ENCODE results near the gene KLHL22. TPM values are rescaled to one million over a fixed set of nuclear protein-coding genes. Genes with fewer than 3 reads are reported as not detected.
A peak's percentile ranks its signal among the peaks of the same experiment; 100 is the strongest.

KLHL22 gene
- total RNA-seq, 2 donors from 2014 or later: 10.4 to 13.2 TPM

DNA sequence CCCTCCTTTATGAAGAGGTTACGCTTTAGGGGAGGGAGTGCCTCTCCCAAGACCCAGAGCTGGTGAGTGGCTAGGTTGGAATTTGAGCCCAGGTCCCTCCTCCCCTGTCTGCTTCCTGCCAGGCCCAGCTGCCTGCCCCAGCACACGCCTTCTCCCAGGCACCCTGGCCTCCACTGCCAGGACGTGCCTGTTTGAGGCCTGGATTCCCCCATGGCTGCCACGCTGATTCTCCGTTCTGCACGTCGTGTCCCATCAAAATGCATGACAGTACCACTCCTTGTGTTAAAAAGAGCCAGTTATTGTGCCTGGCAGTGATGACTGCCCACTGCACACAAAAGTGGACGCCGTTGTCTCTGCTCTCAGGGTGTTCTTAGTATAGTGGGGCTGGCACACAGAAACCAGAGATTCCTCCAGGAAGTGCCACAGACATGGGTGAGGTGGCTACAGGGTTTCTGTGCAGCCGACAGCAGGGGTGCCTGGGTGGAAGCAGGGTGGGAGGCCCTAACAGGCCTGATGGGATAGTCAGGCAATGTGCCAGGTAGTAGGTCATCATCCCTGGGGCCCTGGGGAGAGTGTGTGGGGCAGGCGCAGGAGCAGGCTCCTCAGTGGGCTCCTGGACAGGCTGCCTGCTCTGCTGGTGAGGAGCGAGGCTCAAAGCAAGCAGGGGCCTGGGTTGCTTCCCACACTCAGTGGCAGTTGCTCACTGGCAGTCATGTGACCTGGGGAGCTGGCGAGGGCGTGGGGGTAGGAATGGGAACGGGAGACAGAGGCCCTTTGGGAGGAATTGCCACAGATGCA is 36.0 kb upstream of the KLHL22 start:
- Histone ChIP-seq H3K27me3 (no peaks in the 10 kb centered on the region), H3K27ac (peak overlapping the region; percentile 63), H3K4me1 (peaks cover 24% of the 10 kb centered on the region), H3K36me3 (no peaks in the 10 kb centered on the region), H3K9ac (ENCODE audit: low read depth in 2 of 2, low read length in 2 of 2) (peak overlapping the region; percentile 26 to 56), H3K4me3 (no peak overlapping the region), H3K9me3 (no peaks in the 10 kb centered on the region)
- TF ChIP-seq CTCF (IDR thresholded peaks at IDR 0.05): no peak
- peak; percentile 66 for DNase-seq
- intact Hi-C loops (cut with DNase I): no loop called here

DNA sequence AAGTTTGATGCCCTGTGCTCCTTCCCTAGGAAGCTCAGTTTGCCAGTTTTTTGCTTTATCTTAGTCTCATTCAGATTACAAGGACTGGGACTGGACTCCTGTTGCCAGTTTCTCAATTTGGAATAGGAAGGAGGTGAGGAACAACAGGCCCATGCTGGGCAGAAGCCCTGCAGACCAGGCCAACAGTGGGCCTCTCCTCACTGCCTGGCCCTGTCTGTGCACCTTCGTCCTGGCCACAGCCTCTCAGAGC is 35.5 kb upstream of the KLHL22 start:
- no peak for DNase-seq
- Histone ChIP-seq H3K4me1 (peaks cover 24% of the 10 kb centered on the region), H3K36me3 (no peaks in the 10 kb centered on the region), H3K4me3 (no peak overlapping the region), H3K27me3 (no peaks in the 10 kb centered on the region), H3K9me3 (no peaks in the 10 kb centered on the region), H3K9ac (ENCODE audit: low read depth in 2 of 2, low read length in 2 of 2) (peak overlapping the region in 1 of 2 donors; percentile 29), H3K27ac (peak overlapping the region; percentile 63)
- intact Hi-C loops (cut with DNase I): no loop called here
- no peak for TF ChIP-seq CTCF (IDR thresholded peaks at IDR 0.05)

DNA sequence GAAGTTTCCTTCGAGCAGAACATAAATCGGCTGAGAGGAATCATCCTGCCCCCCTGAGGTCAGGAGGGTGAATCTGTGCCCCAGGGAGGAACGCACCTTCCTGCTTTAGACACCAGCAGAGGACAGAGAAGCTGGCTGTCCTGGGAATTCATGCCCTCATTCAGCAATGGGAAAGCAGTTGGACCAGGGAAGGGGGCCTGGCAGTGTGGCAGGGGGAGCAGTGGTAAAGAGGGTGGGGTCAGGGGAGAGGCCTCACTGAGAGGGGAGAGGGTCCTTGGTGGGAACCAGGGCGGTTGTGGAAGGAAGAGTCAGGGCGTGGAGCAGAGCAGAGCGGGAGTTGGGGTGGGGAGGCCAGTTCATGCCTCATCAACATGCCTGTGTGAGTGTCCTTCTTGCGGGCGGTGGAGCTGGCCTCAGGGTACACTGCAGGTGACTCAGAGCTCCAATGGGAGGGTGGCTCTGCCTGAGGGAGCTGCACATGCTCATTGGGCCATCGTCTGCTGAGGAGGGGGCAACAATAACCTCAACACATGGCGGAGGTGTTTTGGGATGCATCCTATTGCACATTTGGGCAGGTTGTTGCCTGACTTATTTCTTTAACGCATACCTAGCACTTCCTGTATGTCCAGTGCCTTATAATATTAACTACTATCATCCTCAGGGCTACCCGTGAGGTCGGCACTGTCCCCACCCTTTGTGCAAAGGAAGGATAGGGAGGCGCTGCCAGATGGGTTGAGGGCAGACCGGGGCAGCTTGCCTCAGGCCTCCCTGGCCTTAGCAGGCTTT is 35.0 kb upstream of the KLHL22 start:
- no peaks in the 10 kb centered on the region for H3K36me3 ChIP-seq
- intact Hi-C loops (cut with DNase I): no loop called here
- DNase-seq: no peak
- peak overlapping the region in 1 of 2 donors; percentile 29 for H3K9ac ChIP-seq (ENCODE audit: low read depth in 2 of 2, low read length in 2 of 2)
- no peak for TF ChIP-seq CTCF (IDR thresholded peaks at IDR 0.05)
- H3K4me3 ChIP-seq: no peak overlapping the region
- H3K9me3 ChIP-seq: no peaks in the 10 kb centered on the region
- no peaks in the 10 kb centered on the region for H3K27me3 ChIP-seq
- H3K27ac ChIP-seq: peak overlapping the region; percentile 63
- peaks cover 24% of the 10 kb centered on the region for H3K4me1 ChIP-seq

- Histone ChIP-seq H3K4me3 (no peak overlapping the region), H3K36me3 (no peaks in the 10 kb centered on the region), H3K27ac (no peak overlapping the region), H3K27me3 (no peaks in the 10 kb centered on the region), H3K9ac (ENCODE audit: low read depth in 2 of 2, low read length in 2 of 2) (no peak overlapping the region), H3K4me1 (peaks cover 26% of the 10 kb centered on the region), H3K9me3 (no peaks in the 10 kb centered on the region)
- no peak for TF ChIP-seq CTCF (IDR thresholded peaks at IDR 0.05)
- intact Hi-C loops (cut with DNase I): no loop called here
- no peak for DNase-seq
Observed at GRCh38 chr22:20528405-20528978, 32.9 kb upstream of the KLHL22 start.

- DNase-seq: no peak
- Histone ChIP-seq H3K27ac (no peak overlapping the region), H3K4me1 (peaks cover 26% of the 10 kb centered on the region), H3K36me3 (no peaks in the 10 kb centered on the region), H3K27me3 (no peaks in the 10 kb centered on the region), H3K4me3 (no peak overlapping the region), H3K9me3 (no peaks in the 10 kb centered on the region), H3K9ac (ENCODE audit: low read depth in 2 of 2, low read length in 2 of 2) (no peak overlapping the region)
- no peak for TF ChIP-seq CTCF (IDR thresholded peaks at IDR 0.05)
- intact Hi-C loops (cut with DNase I): no loop called here
Observed at GRCh38 chr22:20526628-20527355, 31.2 kb upstream of the KLHL22 start.
